DOHH2 (cell line): Measurements from ENCODE around the gene POLR1H.

Source experiments
- EZH2phosphoT487 ChIP-seq: fragments of 200-600 bp; sonication (generic); IDR thresholded peaks from 2 replicates; pipeline ENCODE4 v1.6.1; 2017; ENCODE audit warnings: borderline replicate concordance, mild to moderate bottlenecking, antibody characterized with exemption, low read length, moderate library complexity, mixed read lengths
- TF ChIP-seq, protein P1 (sequence below): fragments of 200-600 bp; sonication (generic); IDR thresholded peaks from one replicate; pipeline ENCODE4 v1.5.1; 2014; ENCODE audit warnings: antibody characterized with exemption, mild to moderate bottlenecking, low read depth, low read length; ENCODE audit not compliant: poor library complexity, severe bottlenecking

DNA sequence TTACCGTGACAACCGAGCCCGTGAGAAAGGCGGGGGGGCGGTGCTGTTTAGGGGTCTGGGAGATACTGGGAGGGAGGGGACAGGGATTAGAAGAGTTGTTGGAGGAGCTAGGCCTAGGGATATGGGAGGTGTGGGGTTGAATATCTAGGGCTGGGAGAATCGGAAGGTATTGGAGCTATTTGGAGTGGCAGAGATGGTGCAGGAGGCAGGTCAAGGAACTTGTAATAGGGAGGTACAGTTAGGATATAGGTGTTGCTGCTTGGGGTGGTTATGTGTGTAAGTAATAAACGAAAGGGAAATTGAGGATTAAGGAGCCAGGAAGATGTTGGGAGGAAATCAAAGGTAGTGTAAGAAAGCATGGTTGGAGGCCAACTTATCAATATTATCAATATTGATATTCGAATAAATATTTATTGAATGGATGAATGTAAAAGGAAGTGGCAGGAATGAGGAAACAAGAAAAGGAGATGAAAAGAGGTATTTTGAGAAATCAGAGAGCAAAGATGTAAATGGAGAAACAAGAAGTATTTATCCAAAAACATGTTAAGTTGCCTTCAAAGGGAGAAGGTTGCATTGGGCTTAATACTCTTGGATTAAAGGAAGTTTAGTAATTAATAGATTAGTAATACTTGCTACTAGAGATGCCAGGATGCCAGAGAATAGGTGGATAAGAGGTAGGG, 6.5 kb downstream of the POLR1H start:
- TF ChIP-seq, protein P1, sequence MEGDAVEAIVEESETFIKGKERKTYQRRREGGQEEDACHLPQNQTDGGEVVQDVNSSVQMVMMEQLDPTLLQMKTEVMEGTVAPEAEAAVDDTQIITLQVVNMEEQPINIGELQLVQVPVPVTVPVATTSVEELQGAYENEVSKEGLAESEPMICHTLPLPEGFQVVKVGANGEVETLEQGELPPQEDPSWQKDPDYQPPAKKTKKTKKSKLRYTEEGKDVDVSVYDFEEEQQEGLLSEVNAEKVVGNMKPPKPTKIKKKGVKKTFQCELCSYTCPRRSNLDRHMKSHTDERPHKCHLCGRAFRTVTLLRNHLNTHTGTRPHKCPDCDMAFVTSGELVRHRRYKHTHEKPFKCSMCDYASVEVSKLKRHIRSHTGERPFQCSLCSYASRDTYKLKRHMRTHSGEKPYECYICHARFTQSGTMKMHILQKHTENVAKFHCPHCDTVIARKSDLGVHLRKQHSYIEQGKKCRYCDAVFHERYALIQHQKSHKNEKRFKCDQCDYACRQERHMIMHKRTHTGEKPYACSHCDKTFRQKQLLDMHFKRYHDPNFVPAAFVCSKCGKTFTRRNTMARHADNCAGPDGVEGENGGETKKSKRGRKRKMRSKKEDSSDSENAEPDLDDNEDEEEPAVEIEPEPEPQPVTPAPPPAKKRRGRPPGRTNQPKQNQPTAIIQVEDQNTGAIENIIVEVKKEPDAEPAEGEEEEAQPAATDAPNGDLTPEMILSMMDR: no peak
- no peak for TF ChIP-seq EZH2phosphoT487
